SK-N-SH (cell line): ENCODE measurements around the gene ZNG1A.
"Not testable (repeated sequence)": the region's sequence is repeated elsewhere in the genome, so short reads cannot be mapped to it uniquely, and the experiment has no call there.

Experiments
- CHD2 ChIP-seq: fragments of 150-350 bp; IDR thresholded peaks from 2 replicates; pipeline ENCODE4 v1.6.1; 2018; ENCODE audit warnings: low read length; ENCODE audit not compliant: partially characterized antibody
- CTCF ChIP-seq: fragments of 200-600 bp; sonication (generic); IDR thresholded peaks from 2 replicates; pipeline ENCODE4 v1.6.1; 2017; ENCODE audit warnings: antibody characterized with exemption, mild to moderate bottlenecking, moderate library complexity
- EZH2phosphoT487 ChIP-seq: fragments of 200-600 bp; sonication (generic); IDR thresholded peaks from 2 replicates; pipeline ENCODE4 v1.6.1; 2017; ENCODE audit warnings: low read depth, mixed run types, mild to moderate bottlenecking, antibody characterized with exemption, moderate library complexity, borderline replicate concordance
- FOXM1 ChIP-seq: IDR thresholded peaks from 2 replicates; pipeline ENCODE4 v1.4.0; 2012; ENCODE audit warnings: low read depth, mild to moderate bottlenecking
- JUND ChIP-seq: IDR thresholded peaks from 2 replicates; pipeline ENCODE4 v1.4.0; 2012
- NFIC ChIP-seq: IDR thresholded peaks from 2 replicates; pipeline ENCODE4 v1.4.0; 2012; ENCODE audit warnings: borderline replicate concordance
- POLR2AphosphoS5 ChIP-seq: IDR thresholded peaks from 2 replicates; pipeline ENCODE4 v1.6.1; 2012; ENCODE audit warnings: low read depth, low read length
- RXRA ChIP-seq: IDR thresholded peaks from 2 replicates; pipeline ENCODE4 v1.4.0; 2012; ENCODE audit warnings: low read depth, mild to moderate bottlenecking, borderline replicate concordance
- TF ChIP-seq, protein P1 (sequence below): IDR thresholded peaks from 2 replicates; pipeline ENCODE4 v1.6.1; 2012; ENCODE audit warnings: mild to moderate bottlenecking, low read depth, low read length, moderate library complexity

- not testable (repeated sequence) for TF ChIP-seq NFIC, JUND, CTCF, CHD2, RXRA, EZH2phosphoT487, FOXM1, POLR2AphosphoS5
- TF ChIP-seq, protein P1, sequence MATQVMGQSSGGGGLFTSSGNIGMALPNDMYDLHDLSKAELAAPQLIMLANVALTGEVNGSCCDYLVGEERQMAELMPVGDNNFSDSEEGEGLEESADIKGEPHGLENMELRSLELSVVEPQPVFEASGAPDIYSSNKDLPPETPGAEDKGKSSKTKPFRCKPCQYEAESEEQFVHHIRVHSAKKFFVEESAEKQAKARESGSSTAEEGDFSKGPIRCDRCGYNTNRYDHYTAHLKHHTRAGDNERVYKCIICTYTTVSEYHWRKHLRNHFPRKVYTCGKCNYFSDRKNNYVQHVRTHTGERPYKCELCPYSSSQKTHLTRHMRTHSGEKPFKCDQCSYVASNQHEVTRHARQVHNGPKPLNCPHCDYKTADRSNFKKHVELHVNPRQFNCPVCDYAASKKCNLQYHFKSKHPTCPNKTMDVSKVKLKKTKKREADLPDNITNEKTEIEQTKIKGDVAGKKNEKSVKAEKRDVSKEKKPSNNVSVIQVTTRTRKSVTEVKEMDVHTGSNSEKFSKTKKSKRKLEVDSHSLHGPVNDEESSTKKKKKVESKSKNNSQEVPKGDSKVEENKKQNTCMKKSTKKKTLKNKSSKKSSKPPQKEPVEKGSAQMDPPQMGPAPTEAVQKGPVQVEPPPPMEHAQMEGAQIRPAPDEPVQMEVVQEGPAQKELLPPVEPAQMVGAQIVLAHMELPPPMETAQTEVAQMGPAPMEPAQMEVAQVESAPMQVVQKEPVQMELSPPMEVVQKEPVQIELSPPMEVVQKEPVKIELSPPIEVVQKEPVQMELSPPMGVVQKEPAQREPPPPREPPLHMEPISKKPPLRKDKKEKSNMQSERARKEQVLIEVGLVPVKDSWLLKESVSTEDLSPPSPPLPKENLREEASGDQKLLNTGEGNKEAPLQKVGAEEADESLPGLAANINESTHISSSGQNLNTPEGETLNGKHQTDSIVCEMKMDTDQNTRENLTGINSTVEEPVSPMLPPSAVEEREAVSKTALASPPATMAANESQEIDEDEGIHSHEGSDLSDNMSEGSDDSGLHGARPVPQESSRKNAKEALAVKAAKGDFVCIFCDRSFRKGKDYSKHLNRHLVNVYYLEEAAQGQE, result not testable (repeated sequence)
Measured at GRCh38 chr9:151173-151572, 27.7 kb downstream of the ZNG1A start.
